Endothelial cell of umbilical vein (primary cell): ENCODE measurements around the gene DUOX2. TPM values are rescaled to one million over a fixed set of nuclear protein-coding genes. Genes with fewer than 3 reads are reported as not detected.

ENCODE experiments used
- BruUV-seq: library from RNA; stranded (reverse); fragments of 400-500 nt; replicated peaks from 2 replicates; lab custom pipeline; 2021; lab: Mats Ljungman, UMichigan
- CTCF ChIA-PET: fragments of 300-600, 350-600 bp; sonication (Branson Sonifier 250); formaldehyde crosslinking; loops from one replicate; lab custom pipeline; 2021; ENCODE audit warnings: antibody characterized with exemption, inconsistent platforms; lab: Charles Lee
- POLR2A ChIA-PET: fragments of 300-600, 350-600 bp; sonication (Branson Sonifier 250); formaldehyde crosslinking; loops from one replicate; lab custom pipeline; 2021; ENCODE audit warnings: antibody characterized with exemption, inconsistent platforms; lab: Charles Lee
- DNase-seq: peaks from one replicate; pipeline ENCODE4 v3.0.0-alpha.2; 2011; ENCODE audit warnings: low read depth, low spot score
- FAIRE-seq: peaks from 2 replicates; lab custom pipeline; 2011; peaks lifted over from hg19 to GRCh38; lab: Jason Lieb, UNC
- H2AFZ ChIP-seq: 2 replicates; pipeline ENCODE4 v1.6.0; 2012; ENCODE audit warnings: low read depth, low read length, control low read depth, inconsistent platforms
- H3K27ac ChIP-seq: 2 replicates; pipeline ENCODE4 v1.5.1; 2011; ENCODE audit warnings: low read depth, mild to moderate bottlenecking, control low read depth, low read length, moderate library complexity; ENCODE audit not compliant: insufficient read depth
- H3K27me3 ChIP-seq, 2 experiments: 2 replicates each; pipeline versions ENCODE4 v1.6.0 to v1.6.1; 2011; ENCODE audit warnings: low read length in 2 of 2, mixed read lengths in 1 of 2; ENCODE audit not compliant: control insufficient read depth in 2 of 2, insufficient read depth in 2 of 2
- H3K36me3 ChIP-seq, 2 experiments: 2 replicates in 1 of 2; 3 replicates in 1 of 2; pipeline ENCODE4 v1.5.1; 2011; ENCODE audit warnings: low read length in 2 of 2, mild to moderate bottlenecking in 1 of 2, moderate library complexity in 1 of 2; ENCODE audit not compliant: control insufficient read depth in 2 of 2, insufficient read depth in 2 of 2; ENCODE audit errors: extremely low read depth in 1 of 2
- H3K4me1 ChIP-seq: 3 replicates; pipeline ENCODE4 v1.5.1; 2011; ENCODE audit warnings: mild to moderate bottlenecking, low read length; ENCODE audit not compliant: control insufficient read depth, insufficient read depth; ENCODE audit errors: extremely low read depth
- H3K4me2 ChIP-seq: 2 replicates; pipeline ENCODE4 v1.6.1; 2011; ENCODE audit warnings: low read length, control low read depth, mixed read lengths; ENCODE audit not compliant: insufficient read depth
- H3K4me3 ChIP-seq, 3 experiments: fragments of 200-600 bp in 1 of 3; sonication (generic), shearing (Covaris generic) in 1 of 3; replicated peaks in 1 of 3; 2 replicates each; pipeline ENCODE4 v1.5.1; 2011 to 2016; ENCODE audit warnings: control low read depth in 3 of 3, low read length in 3 of 3, mild to moderate bottlenecking in 2 of 3, inconsistent platforms in 1 of 3, low read depth in 1 of 3, moderate library complexity in 1 of 3; ENCODE audit not compliant: insufficient read depth in 1 of 3
- H3K79me2 ChIP-seq: 2 replicates; pipeline ENCODE4 v1.6.0; 2012; ENCODE audit warnings: low read length, inconsistent platforms; ENCODE audit not compliant: control insufficient read depth, insufficient read depth
- H3K9ac ChIP-seq: replicated peaks from 2 replicates; pipeline ENCODE3; 2011; ENCODE audit warnings: low read length, control low read depth; ENCODE audit not compliant: insufficient read depth; ENCODE audit errors: extremely low read depth
- H3K9me1 ChIP-seq: replicated peaks from 3 replicates; pipeline ENCODE4 v1.6.0; 2011; ENCODE audit warnings: mild to moderate bottlenecking, low read length; ENCODE audit not compliant: control insufficient read depth, insufficient read depth; ENCODE audit errors: extremely low read depth
- H3K9me3 ChIP-seq: replicated peaks from 2 replicates; pipeline ENCODE4 v1.5.1; 2012; ENCODE audit warnings: low read length, inconsistent platforms; ENCODE audit not compliant: control insufficient read depth, insufficient read depth
- H4K20me1 ChIP-seq: replicated peaks from 2 replicates; pipeline ENCODE3; 2011; ENCODE audit warnings: mild to moderate bottlenecking, low read length; ENCODE audit not compliant: control insufficient read depth, insufficient read depth; ENCODE audit errors: extremely low read depth
- CTCF ChIP-seq, 2 donors: IDR thresholded peaks; 1 replicate in 1 of 2; 2 replicates in 1 of 2; pipeline ENCODE4 v1.5.1; 2011; ENCODE audit warnings: low read length in 2 of 2, mild to moderate bottlenecking in 2 of 2, moderate library complexity in 2 of 2, control low read depth in 1 of 2, inconsistent platforms in 1 of 2, low read depth in 1 of 2; ENCODE audit not compliant: insufficient read depth in 1 of 2; ENCODE audit errors: extremely low read depth in 1 of 2
- EZH2 ChIP-seq: IDR thresholded peaks from 2 replicates; pipeline ENCODE4 v1.6.1; 2012; ENCODE audit warnings: borderline replicate concordance, low read depth, mild to moderate bottlenecking, moderate library complexity, low read length, inconsistent platforms; ENCODE audit not compliant: severe bottlenecking
- FOS ChIP-seq: IDR thresholded peaks from 2 replicates; pipeline ENCODE4 v1.6.1; 2011; ENCODE audit warnings: mild to moderate bottlenecking, low read length, moderate library complexity, borderline replicate concordance; ENCODE audit not compliant: insufficient read depth
- GATA2 ChIP-seq: IDR thresholded peaks from 2 replicates; pipeline ENCODE4 v1.7.0; 2011; ENCODE audit warnings: low read depth, mild to moderate bottlenecking, moderate library complexity, mixed read lengths, low read length; ENCODE audit not compliant: insufficient read length, insufficient read depth
- JUN ChIP-seq: IDR thresholded peaks from 2 replicates; pipeline ENCODE4 v1.6.1; 2011; ENCODE audit warnings: borderline replicate concordance, low read depth; ENCODE audit not compliant: insufficient read length, insufficient read depth
- MAX ChIP-seq: IDR thresholded peaks from 2 replicates; pipeline ENCODE4 v1.6.1; 2011; ENCODE audit not compliant: insufficient read depth, insufficient read length
- MYC ChIP-seq: IDR thresholded peaks from one replicate; pipeline ENCODE4 v1.6.1; 2011; ENCODE audit warnings: mild to moderate bottlenecking, low read depth, low read length
- POLR2A ChIP-seq: IDR thresholded peaks from 2 replicates; pipeline ENCODE4 v1.6.1; 2012; ENCODE audit warnings: low read depth, mild to moderate bottlenecking, control low read depth, low read length
- POLR2AphosphoS5 ChIP-seq: IDR thresholded peaks from 2 replicates; pipeline ENCODE4 v1.6.1; 2012; ENCODE audit warnings: low read depth, mild to moderate bottlenecking, control low read depth, low read length, moderate library complexity; ENCODE audit not compliant: insufficient read depth
- dilution Hi-C: fragments of 300-500 bp; cut with MboI; formaldehyde crosslinking; loops from one replicate; pipeline ENCODE4 v1.15.0; 2019; ENCODE audit warnings: low sequenced_read_pairs; ENCODE audit not compliant: extremely low pct_ligation_motif_present
- intact Hi-C: fragments of 100-400 bp; cut with micrococcal nuclease; formaldehyde crosslinking; loops from one replicate; pipeline ENCODE4 v1.10.0; 2022
- polyA plus RNA-seq, 4 experiments: library from polyadenylated mRNA; depleted of rRNA in 3 of 4; stranded (reverse) in 3 of 4; unstranded in 1 of 4; fragments of >200 nt; gene quantifications; 2 replicates each; pipeline versions ENCODE4 v1.2.1 to v1.2.3, GENCODE V29; 2011 to 2012; ENCODE audit warnings: missing spikeins in 1 of 4
- total RNA-seq: library from RNA; stranded (reverse); gene quantifications from 2 replicates; pipeline ENCODE4 v1.2.3, GENCODE V29; 2021

DUOX2 gene
- total and polyA plus RNA-seq, 2 donors (not counting 3 experiments of a cell fraction or from before 2014, with no cell fraction given), result 0.01 TPM; not detected in 1

- no peaks in the 10 kb centered on the region for H3K79me2 ChIP-seq
- TF ChIP-seq MYC (no peak), JUN (no peak), POLR2A (no peak), GATA2 (no peak), EZH2 (no peak), POLR2AphosphoS5 (no peak), MAX (no peak), FOS (no peak), CTCF (IDR thresholded peaks at IDR 0.05; ENCODE audit: extremely low read depth in 1 of 2, insufficient read depth in 1 of 2, low read depth in 1 of 2, low read length in 2 of 2) (no peak)
- H4K20me1 ChIP-seq, result no peaks in the 10 kb centered on the region
- FAIRE-seq, result no peak
- H3K4me3 ChIP-seq, result no peak overlapping the region
- H3K36me3 ChIP-seq, result no peaks in the 10 kb centered on the region
- H3K4me1 ChIP-seq, result no peaks in the 10 kb centered on the region
- intact Hi-C loops (no loop called here), dilution Hi-C loops (no loop called here)
- no peaks in the 10 kb centered on the region for H3K9me1 ChIP-seq
- H3K27ac ChIP-seq, result no peak overlapping the region
- POLR2A ChIA-PET, result no interaction called here
- no peak for DNase-seq
- no peak overlapping the region for H3K4me2 ChIP-seq
- no TSS peak for BruUV-seq
- no peak overlapping the region for H2AFZ ChIP-seq
- CTCF ChIA-PET, result no interaction called here
- peaks cover 2 to 17% of the 10 kb centered on the region in 2 experiments for H3K27me3 ChIP-seq
- no peaks in the 10 kb centered on the region for H3K9me3 ChIP-seq
- no peak overlapping the region for H3K9ac ChIP-seq
Observed at GRCh38 chr15:45101749-45102148, 12.2 kb downstream of the DUOX2 start.
